NCI-H1417 (cell line): ENCODE data around the gene SH2B2.
"Not testable (repeated sequence)": the region's sequence is repeated elsewhere in the genome, so short reads cannot be mapped to it uniquely, and the experiment has no call there.

Source experiments
- DNase-seq, 3 experiments: peaks; one replicate each; lab custom pipeline; 2025; lab: John Stamatoyannopoulos, UW

Gene SH2B2

DNA sequence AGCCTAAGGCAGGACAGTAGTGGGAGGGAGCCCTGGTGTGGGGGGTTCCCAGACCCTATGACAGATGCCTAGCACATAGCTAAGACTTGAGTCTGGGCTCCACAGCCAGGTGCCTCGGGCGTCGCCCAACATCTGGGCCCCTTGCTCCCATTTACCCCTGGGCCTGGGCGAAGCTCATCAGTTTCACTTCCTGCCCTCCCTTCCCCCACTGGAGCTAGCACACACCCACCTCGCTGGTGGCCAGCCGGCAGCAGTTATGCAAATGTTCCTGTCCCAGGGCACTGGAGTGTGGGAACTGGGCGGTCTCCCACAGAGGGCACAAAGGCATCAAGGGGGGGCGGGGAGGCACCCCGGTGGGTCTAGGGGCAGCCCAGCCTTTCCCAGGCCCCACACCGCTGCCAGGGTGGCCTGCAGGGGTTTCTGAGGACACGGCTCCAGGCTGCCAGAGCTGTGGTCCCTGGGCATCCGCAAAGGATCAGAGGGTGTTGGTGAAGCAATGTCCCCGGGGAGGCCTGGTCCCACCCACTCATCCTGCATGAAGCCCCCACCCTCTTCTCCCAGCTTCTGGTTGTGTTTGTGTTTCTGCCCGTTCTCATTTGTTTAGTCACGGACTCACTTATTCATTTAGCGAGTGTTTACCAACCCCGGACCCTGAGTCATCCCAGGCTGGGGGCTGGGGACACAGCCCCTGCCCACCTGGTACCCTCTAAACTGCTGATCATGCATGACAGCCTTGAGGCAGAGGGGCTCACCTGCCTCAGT is 20.4 kb downstream of the SH2B2 start:
- peak in 2 of 3 experiments; percentile 25 to 62 for DNase-seq

- no peak for DNase-seq
Measured at GRCh38 chr7:102310414-102310815, 23.7 kb downstream of the SH2B2 start.

GRCh38 chr7:102312317-102312716 is 25.6 kb downstream of the SH2B2 start:
- no peak for DNase-seq

DNA sequence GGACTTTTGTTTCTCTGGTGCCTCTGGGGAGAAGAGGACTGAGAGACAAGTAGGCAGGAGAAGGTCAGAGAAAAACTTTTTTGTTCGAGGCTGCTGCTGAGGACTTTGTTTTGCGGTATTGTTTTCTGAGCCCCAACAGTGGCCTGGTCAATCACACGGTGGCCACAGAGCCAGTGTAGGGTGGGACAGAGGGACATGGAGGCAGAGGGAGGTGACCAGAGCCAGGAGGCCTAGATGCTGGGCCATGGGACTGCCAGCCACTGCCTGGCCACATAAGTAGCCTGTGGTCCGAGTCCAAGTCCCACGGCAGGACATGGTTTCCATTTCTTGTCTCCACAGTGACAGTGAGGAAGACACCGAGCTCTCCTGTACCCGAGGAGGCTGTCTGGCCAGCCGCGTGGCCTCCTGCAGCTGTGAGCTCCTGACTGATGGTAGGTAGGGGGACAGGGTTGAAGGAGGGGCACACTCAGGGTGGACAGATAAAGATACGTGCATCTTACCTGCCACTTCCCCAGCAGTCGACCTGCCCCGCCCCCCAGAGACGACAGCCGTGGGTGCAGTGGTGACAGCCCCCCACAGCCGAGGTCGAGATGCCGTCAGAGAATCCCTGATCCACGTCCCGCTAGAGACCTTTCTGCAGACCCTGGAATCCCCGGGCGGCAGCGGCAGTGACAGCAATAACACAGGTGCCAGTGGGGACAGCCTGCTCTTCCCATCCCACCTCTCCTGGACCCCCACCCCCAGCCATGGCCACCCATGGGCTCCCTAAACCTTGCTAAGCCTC is 27.5 kb downstream of the SH2B2 start:
- no peak for DNase-seq

- DNase-seq, result no peak
Measured at GRCh38 chr7:102317231-102318059, 30.8 kb downstream of the SH2B2 start.

DNA sequence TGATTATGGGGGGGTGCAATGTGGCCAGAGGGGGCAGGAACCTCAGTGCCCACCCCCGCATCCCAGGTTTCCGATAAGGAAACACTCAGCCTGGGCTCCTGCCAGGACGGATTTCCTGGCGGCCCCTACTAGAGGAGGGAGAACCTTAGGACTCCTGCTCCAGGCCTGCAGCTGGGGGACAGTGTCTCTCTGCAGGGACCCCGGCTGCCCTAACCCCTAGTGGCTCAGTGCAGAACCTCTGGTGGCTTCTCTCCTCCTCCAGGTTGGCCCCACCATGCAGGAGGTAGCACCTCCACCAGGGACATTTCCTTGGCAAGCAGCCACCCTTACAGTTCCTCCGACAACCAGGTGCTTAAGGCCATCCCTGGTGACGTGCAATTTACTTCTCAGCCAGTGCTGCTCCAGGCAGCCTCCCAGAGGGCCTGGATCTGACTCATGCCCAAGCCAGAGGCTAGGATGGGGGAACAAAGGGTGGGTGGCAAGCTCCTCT is 31.9 kb downstream of the SH2B2 start:
- DNase-seq, result no peak

DNA sequence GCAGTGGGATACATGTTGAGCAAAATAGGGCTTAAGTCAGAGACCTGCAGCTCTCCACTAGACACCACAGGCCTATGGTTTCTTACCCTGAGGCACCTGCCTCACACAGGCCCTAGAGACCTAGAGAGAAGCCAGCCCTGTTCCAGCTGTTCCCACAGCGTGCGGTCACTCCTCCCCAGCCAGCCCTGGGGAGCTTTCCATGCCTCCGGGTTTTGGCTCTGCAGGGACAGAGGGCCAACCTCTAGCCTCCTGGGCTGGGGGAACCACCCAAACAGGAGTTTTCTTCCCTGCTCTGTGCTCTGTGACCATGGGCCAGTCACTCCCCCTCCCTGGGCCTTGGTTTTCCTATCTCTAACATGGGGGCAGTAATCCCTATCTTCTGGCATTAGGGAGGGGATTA is 33.0 kb downstream of the SH2B2 start:
- no peak for DNase-seq

GRCh38 chr7:102320181-102320580 is 33.5 kb downstream of the SH2B2 start:
- DNase-seq, result no peak

DNA sequence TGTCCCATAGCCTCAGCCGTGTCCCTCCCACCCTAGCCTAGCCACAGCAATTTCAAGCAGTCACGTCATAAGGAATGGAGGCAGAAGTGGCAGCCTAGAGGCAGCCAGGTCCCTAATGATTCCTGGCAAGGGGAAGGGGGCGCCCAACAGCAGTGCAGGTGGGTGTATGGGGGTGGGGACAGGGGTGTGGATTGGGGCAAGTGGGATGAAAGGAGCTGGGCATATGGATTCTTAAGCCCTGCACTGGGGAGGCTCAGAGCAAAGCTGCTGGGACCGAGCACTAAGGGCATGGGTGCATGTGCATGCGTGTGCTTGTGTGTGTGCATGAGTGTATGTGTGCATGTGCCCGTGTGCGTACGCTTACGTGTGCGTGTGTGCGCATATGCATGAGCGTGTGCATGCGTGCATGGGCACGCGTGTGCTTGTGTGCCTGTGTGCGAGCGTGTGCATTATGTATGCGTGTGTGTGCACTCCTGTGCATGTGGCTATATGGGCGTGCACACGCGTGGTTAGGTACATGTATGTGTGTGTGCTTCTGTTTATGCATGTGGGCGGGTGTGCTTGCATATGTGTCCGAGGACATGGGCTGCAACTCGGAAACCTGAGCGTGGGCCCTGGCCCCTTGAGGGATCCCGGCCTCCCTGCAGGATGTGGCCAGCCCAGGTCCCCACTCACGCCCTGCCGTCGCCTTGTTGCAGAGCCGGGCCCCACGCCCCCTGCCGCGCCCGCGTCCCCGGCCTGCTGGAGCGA is 34.1 kb downstream of the SH2B2 start:
- DNase-seq, result no peak

DNA sequence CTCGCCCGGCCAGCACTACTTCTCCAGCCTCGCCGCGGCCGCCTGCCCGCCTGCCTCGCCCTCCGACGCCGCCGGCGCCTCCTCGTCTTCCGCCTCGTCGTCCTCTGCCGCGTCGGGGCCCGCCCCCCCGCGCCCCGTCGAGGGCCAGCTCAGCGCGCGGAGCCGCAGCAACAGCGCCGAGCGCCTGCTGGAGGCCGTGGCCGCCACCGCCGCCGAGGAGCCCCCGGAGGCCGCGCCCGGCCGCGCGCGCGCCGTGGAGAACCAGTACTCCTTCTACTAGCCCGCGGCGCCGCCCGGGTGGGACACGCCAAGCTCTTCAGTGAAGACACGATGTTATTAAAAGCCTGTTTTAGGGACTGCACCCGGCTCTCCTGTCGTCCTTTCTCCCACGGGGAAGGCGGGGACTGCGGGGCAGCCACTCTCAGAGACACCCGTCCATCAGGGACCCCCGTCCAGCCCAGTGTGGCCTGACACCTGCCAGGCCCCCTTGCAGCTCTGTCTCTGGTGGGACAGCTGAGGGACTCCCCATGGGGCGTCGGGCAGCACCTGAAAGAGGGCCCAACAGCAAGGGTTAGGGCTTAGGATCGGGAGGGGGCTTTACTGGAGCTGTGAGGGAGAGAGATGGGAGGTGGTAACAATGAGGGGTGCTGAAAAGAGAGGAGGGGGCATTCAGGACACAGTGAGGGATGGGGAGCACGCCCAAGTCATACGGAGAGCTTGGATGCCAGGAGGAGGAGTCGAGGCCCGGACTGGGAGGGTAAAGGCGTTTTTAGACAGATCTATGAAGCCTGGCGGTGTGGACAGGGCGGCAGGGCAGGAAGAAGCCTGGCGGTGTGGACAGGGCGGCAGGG is 34.9 kb downstream of the SH2B2 start:
- peak in 1 of 3 experiments; percentile 9 for DNase-seq

DNA sequence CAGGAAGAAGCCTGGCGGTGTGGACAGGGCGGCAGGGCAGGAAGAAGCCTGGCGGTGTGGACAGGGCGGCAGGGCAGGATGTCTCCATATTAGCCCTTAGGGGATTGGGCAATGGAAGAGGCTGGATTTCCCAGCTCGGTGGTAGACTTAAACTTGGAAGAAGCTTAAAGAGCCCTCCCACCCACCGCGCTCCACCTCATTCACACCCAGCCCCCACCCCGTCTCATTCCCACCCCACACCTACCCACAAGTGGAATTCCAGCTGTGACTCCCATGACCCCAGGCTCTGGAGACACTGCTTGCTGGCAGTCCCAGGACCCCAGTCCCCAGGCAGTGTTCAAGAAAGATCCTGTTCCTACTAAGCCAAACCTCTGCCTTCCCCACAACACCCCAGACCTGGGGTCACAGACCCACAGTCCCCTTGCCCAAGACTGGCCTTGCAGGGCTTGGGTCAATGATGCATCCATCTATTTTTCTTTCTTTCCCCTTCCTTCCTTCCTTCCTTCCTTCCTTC is 35.6 kb downstream of the SH2B2 start:
- no peak for DNase-seq

- DNase-seq, result no peak
Measured at GRCh38 chr7:102323914-102324195, 37.2 kb downstream of the SH2B2 start.

DNA sequence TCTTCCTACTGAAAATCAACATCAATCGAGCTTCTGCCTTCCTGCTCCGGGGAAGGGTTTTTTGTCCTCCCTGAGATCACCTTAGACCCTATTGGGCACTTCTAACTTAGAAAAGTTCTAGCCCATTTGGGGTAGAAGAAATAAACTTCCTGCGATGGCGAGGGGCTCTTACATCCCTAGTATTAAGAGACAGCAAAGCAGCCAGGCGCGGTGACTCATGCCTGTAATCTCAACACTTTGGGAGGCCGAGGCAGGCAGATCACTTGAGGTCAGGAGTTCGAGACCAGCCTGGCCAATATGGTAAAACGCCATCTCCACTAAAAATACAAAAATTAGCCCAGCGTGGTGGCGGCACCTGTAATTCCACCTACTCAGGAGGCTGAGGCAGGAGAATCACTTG is 38.4 kb downstream of the SH2B2 start:
- not testable (repeated sequence) for DNase-seq

DNA sequence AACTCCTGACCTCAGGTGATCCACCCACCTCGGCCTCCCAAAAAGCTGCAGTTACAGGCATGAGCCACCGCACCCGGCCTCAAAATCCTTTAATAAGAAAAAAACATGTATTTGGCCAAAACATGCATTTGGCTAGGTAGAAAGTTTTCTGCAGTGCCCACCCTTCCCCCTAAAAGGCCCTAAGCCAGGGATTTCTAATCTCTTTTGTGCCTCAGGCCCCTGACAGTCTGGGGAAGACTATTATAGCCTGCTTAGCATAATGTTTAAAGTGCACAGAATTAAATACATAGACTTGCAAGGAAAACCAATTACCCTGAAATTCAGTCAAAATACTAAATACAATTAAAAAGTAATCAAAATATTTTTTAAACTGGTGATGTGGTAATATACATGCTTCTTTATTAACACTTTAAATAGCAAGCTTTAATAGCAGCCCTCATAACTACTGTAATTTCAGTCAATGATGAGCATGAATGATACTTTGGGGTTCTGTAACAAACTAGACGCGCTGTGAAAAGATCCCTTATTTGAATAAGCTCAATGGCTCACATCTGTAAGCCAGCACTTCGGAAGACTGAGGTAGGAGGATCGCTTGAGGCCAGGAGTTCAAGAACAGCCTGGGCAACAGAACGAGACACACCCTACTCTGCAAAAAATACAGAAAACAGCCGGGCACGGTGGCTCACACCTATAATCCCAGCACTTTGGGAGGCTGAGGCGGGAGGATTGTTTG is 39.7 kb downstream of the SH2B2 start:
- no peak for DNase-seq

DNA sequence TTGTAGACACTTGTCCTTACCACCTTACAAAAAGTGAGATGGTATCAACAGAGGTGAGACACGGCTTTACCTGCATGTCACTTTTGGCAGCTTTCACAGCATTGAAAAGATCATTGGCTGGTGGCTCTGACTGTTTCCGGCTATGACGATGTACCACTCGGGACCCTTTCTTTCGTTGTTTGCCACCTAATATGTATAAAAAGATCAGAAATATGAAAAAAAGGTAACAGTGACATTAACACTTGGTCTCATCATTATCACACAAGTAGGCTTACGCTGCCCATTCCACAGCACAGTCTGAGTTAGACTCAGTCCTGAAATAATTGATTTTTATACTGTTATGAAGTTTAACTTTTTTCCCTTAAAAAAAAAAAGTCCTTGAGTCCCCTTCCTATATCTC is 40.5 kb downstream of the SH2B2 start:
- DNase-seq, result not testable (repeated sequence)

GRCh38 chr7:102328863-102329262 is 42.2 kb downstream of the SH2B2 start:
- not testable (repeated sequence) for DNase-seq

GRCh38 chr7:102329366-102329765 is 42.7 kb downstream of the SH2B2 start:
- DNase-seq, result not testable (repeated sequence)

DNA sequence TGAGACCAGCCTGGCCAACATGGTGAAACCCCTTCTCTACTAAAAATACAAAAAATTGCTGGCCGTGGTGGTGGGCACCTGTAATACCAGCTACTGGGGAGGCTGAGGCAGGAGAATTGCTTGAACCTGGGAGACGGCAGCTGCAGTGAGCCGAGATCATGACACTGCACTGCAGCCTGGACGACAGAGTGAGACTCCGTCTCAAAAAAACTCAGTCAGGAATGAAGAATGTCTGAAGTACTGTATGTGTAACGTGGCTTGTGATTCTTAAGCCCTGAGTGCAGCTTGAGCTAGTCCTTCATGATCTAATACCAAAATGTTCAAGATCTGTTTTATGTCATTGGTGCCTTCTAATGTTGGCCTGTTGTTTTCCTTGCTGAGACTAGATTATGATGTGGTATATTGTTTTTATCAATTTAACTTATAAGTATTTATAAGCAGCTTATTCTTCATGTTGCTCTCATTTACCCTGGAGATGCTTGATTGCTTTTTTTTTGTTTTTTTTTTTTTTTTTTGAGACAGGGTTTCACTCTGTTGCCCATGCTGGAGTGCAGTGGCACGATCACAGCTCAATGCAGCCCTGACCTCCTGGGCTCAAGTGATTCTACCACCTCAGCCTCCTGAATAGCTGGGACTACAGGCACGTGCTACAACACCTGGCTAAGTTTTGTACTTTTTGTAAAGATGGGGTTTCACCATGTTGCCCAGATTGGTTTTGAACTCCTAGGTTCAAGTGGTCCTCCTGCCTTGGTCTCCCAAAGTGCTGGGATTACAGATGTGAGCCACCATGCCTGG is 44.2 kb downstream of the SH2B2 start:
- DNase-seq, result not testable (repeated sequence)

DNA sequence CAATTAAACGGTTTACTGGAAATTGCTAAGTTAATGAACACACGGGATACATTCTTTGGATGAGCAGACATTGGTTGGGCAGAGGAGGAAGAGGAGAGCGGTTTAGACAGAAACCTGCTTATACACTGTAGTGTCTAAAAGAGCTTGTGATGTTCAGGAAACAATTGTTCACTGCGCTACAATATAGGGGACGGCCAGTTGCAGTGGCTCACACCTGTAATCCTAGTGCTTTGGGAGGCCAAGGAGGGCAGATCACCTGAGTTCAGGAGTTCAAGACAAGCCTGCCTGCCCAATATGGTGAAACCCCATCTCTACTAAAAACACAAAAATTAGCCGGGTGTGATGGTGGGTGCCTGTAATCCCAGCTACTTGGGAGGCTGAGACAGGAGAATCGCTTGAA is 48.9 kb downstream of the SH2B2 start:
- DNase-seq, result not testable (repeated sequence)
